ENCODE measurements around the gene SDK1. TPM values are rescaled to one million over a fixed set of nuclear protein-coding genes. Genes with fewer than 3 reads are reported as not detected.
"Not testable (repeated sequence)": the region's sequence is repeated elsewhere in the genome, so short reads cannot be mapped to it uniquely, and the experiment has no call there.

Gene SDK1
- total RNA-seq, 1 donor from 2014 or later, result 7.5 TPM

DNA sequence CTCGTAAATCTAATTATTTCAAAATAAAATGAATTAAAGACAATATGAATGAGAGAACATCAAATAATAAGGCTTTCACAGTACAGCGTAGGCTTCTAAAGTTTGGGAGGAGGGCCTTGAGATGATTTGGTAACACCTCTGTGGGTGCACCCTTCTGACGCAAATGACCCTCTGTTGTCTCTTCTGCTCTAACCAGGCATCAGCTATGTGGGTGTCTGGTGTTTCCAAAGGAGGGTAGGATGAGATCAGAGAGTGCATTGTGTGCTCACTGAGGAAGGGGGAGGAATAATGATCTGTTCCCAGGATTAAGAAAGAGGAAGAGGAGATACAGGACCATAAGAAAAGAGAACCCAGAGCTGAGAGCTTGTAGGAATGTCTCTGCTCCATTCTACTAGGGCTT is 420.4 kb downstream of the SDK1 start:
- DNase-seq (ENCODE audit: low spot score), result no peak

DNA sequence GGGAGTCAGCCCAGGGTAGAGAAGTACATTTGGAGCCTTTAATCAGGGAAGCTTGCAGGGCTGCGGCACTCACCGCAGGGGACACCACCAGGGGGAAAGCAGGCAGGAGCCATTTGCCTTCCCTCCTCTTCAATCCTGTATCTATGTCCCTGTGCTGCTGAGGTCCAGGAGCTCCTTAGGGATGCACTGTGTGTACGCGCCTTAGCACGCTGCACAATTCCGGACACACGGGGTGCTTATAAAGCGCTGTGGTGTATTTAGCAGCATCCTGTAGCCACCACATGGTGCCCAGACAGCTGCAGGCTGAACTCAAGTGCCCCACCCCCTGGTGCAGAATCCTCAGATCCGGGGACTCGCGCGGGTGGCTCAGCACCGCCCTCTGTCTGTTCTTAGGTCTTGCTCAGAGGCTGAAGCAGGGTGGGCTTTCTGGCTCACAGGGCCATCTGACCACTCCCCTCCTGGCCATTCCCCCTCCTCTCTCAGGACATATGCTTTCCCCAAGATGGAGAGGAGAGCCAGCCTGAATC is 421.4 kb downstream of the SDK1 start:
- no peak for DNase-seq (ENCODE audit: low spot score)

- DNase-seq (ENCODE audit: low spot score), result no peak
Measured at GRCh38 chr7:3725155-3726059, 424.4 kb downstream of the SDK1 start.

DNA sequence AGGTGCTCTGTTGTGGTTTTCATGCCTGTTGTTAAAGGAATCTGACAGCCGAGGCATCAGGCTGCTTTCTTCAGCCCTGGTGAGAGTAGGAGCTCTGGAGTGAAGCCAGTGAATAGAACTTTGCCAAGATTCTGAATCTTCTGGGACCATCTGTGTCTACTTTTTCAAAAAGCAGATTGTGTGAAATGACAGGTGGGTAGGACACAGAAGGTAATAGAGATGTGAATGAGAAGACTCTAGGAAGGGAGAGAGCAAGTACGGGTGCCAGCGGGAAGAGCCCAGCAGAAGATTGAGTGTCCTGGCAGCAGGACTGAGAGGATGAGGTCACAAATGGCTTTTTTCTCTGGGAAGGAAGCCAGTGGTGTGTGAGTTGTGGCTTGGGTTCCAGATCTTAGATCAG is 429.2 kb downstream of the SDK1 start:
- no peak for DNase-seq (ENCODE audit: low spot score)

DNA sequence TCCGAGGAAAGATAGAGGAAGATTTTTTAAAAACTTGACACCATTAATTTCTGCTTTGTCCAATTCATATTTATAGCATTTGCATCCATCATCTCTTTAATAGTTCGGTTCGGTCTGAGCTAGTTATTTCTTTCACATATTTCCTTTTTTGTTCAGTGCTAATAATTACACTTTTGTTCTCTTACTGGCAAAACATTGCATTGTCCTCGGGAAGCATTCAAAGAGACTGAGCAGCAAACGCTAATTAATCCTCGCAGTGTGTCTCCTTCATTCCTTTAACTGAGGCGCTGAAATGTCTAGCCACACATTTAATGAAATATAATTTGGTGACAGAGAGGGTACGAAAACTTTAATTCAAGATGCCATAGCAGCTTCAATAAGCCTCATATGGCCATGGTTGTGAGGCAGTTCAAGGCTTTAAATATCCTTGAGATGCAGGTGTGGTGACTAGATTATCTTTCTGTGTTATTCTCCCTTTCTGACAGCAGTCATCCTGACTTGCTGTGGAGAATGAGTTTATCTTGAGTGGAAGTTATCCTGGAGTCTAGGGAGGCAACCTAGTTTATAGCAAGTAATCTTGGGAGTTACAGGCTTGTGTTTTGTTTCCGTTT is 431.4 kb downstream of the SDK1 start:
- DNase-seq (ENCODE audit: low spot score), result no peak

GRCh38 chr7:3733541-3734140 is 432.6 kb downstream of the SDK1 start:
- no peak for DNase-seq (ENCODE audit: low spot score)

DNA sequence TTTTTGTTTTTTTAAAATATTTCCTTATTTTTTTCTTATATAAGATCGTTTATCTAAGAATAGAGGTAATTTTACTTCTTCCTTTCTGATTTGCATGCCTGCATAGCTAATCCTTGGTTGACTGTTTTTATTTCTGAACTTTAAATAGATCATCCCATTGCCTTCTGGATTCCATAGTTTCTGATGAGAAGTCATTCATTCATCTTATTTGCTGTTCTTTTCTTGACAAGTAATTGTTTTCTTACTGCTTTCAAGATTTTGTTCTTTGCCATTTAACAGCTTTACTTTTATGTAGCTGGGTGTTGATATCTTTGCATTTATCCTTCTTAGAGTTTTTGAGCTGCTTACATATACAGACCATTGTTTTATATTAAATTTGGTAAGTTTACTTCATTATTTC is 437.9 kb downstream of the SDK1 start:
- no peak for DNase-seq (ENCODE audit: low spot score)

DNA sequence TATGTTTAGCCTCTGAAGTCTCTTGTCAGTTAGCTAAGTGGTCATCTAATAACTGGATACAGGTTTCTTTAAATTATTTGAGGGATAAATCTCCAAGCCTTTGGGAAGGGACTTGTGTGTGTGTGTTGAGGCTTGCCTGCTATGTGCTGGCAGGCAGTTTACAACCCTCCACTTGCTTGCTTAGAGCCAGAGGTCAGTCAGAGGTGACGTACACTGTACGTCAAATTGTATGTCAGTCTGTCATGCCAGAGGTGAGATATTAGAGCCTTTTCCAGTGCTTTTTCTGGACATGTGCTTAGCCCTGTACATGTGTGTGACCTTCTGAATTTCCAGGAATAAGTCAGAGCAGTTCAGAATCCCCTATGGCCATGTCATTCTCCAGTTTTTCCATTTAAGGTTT is 438.9 kb downstream of the SDK1 start:
- no peak for DNase-seq (ENCODE audit: low spot score)

- no peak for DNase-seq (ENCODE audit: low spot score)
Measured at GRCh38 chr7:3747467-3747866, 446.4 kb downstream of the SDK1 start.

DNA sequence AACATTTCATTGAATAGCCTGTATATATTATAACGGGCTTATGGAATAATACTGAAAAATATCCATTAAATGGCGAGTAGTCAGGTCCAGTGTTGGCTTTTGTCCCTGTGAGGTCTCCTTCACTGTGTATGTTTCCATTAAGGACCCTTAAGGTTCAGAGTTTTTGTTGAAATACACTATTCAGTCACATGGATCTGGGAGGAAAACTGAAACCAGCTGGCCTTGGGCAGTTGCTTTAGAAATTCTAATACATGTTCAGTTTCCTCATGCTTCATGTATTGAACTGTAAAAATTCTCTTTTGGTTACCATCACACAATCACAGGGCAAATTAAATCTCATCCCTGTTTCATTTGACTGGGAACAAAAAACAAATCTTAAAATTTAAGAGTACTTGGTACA is 447.3 kb downstream of the SDK1 start:
- no peak for DNase-seq (ENCODE audit: low spot score)

DNA sequence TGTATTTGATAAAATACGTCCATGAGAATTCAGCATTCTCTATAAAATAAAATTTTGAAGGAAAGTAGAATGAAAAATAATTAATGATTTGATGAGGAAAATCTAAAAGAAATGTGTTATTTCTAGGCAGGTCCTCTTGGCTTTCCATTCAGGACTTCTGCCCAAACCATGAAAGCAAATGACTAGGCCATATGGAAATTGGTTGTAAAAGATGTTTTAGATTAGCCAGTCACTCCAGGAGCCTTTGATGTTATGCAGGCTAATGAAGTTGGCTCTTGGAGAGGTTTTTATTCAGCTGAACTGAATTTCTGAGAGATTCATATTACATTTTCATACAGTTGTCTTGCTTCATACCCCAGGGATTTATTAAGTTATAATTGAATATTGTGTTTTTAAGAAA is 452.8 kb downstream of the SDK1 start:
- DNase-seq (ENCODE audit: low spot score), result no peak

- no peak for DNase-seq (ENCODE audit: low spot score)
Measured at GRCh38 chr7:3754493-3755341, 453.7 kb downstream of the SDK1 start.

DNA sequence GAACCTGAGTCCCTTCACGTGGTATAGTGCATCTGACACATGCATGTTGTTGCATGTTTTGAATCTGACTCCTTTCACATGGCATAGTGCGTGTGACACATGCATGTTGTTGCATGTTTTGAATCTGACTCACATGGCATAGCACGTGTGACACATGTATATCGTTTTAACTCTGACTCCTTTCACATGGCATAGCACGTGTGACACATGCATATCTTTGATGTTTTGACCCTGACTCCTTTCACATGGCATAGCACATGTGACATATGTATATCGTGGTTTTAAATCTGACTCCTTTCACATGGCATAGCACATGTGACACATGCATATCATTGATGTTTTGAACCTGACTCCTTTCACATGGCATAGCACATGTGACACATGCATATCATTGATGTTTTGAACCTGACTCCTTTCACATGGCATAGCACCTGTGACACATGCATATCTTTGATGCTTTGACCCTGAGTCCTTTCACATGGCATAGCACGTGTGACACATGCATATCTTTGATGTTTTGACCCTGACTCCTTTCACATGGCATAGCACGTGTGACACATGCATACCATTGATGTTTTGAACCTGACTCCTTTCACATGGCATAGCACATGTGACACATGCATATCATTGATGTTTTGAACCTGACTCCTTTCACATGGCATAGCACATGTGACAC is 454.9 kb downstream of the SDK1 start:
- not testable (repeated sequence) for DNase-seq (ENCODE audit: low spot score)

GRCh38 chr7:3757059-3757458 is 456.0 kb downstream of the SDK1 start:
- DNase-seq (ENCODE audit: low spot score), result no peak

DNA sequence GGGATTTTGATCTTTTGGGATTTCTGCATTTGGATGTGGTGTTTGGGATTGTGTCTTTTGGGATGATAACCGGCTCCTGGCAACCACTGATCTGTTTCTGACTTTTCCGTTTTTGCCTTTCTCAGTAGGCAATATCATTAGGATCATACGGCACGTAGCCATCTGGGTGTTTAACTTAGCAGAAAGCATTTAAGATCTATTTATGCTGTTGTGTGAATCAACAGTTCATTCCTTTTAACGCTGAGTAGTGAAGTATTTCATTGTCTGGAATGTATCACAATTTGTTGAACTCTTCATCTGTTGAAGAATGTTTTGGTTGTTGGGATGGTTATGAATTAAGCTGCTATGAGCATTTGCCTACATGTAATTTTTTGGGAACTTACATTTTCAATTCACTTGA is 459.6 kb downstream of the SDK1 start:
- no peak for DNase-seq (ENCODE audit: low spot score)

- DNase-seq (ENCODE audit: low spot score), result no peak
Measured at GRCh38 chr7:3762146-3762831, 461.2 kb downstream of the SDK1 start.

DNA sequence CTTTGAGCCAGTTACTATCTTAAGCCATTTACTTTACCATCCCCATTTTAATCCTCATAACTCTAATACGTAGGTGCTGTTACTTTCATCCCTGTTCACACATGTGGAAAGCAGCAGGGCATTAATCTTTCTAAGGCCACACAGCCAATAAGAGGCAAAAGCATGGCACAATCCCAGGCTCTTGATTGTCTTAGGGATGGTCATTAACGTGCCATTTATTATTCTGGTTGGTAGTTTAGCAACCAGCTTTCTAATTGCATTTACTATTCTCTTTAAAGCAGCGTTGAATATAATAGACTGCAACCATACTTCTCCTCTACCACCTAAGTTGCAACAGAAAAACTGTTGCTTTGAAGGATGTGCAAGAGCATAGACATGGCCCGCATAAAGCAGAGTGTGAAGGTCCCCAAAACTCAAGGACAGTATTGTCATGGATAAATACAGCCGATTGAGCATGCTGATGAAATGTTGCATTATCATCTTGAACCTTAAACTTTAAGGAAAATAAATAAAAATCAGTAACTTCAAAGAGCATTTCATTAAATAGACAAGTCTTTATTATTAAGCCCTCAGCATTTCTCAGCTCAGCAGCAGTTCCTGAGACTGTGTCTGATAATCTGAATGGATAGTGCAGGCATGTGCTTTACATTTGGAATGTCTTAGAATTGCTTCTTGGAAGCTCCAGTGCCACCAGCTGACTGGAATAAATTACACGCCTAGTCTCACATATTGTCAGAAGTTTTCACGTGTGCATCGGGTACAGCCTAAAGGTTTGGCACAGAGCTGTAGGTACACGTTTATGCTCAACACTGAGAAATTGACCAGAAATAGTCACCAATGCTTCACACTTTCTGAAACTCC is 467.1 kb downstream of the SDK1 start:
- no peak for DNase-seq (ENCODE audit: low spot score)

GRCh38 chr7:3771906-3772305 is 470.9 kb downstream of the SDK1 start:
- no peak for DNase-seq (ENCODE audit: low spot score)

- no peak for DNase-seq (ENCODE audit: low spot score)
Measured at GRCh38 chr7:3778345-3778744, 477.3 kb downstream of the SDK1 start.

Measured in mesenteric fat pad (tissue), 1 donor.